ENCODE results near the gene MISFA. TPM values are rescaled to one million over a fixed set of nuclear protein-coding genes. Genes with fewer than 3 reads are reported as not detected.
A peak's percentile ranks its signal among the peaks of the same experiment; 100 is the strongest.

MISFA gene
- total RNA-seq, 2 experiments from 2014 or later = 0.56 TPM; not detected in 1

DNA sequence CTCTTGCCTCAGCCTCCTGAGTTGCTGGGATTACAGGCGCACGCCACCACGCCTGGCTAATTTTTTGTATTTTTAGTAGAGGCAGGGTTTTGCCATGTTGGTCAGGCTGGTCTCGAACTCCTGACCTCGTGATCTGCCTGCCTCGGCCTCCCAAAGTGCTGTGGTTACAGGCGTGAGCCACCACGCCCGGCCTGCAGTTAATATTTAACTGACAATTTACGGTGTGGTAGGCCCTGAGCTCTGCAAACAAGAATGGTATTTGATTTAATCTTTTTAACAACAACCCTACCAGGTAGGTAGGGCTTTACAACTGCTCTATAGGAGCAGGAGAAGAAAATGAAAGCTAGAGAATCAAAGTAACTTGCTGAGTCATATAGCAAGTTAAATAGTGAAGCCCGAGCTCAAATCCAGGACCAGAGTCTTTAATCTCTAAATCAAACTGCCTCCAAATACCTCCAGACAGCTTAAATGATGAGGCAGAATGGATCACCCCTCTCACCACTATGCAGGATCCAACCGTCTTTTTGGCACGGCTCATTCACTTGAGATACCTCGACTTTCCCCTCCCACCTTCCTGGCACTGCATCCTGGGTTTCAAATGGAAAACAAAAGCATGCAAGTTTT lies 20.5 kb upstream of the MISFA start:
- Histone ChIP-seq H3K4me3 (ENCODE audit: low read length) (peak overlapping the region; percentile 32), H3K9me3 (ENCODE audit: control insufficient read depth in 1 of 2, insufficient read depth in 1 of 2, low read length in 2 of 2) (no peaks in the 10 kb centered on the region), H3K27me3 (ENCODE audit: control insufficient read depth in 1 of 2, insufficient read depth in 2 of 2, low read length in 2 of 2) (no peaks in the 10 kb centered on the region), H3K27ac (ENCODE audit: low read depth in 1 of 2, low read length in 2 of 2) (no peak overlapping the region), H3K36me3 (ENCODE audit: insufficient read depth, low read length) (peaks cover 5% of the 10 kb centered on the region), H3K4me1 (ENCODE audit: insufficient read depth, low read length) (no peaks in the 10 kb centered on the region)
- POLR2A ChIA-PET = interaction anchor here (0.5 to 1.4 kb wide), 4 partner anchors 52 to 126 kb away, joined by 3 read pairs; partner anchors contain the start of gene TSG101
- peak; percentile 41 for ATAC-seq (ENCODE audit: poor library complexity)
- TF ChIP-seq, protein P1, sequence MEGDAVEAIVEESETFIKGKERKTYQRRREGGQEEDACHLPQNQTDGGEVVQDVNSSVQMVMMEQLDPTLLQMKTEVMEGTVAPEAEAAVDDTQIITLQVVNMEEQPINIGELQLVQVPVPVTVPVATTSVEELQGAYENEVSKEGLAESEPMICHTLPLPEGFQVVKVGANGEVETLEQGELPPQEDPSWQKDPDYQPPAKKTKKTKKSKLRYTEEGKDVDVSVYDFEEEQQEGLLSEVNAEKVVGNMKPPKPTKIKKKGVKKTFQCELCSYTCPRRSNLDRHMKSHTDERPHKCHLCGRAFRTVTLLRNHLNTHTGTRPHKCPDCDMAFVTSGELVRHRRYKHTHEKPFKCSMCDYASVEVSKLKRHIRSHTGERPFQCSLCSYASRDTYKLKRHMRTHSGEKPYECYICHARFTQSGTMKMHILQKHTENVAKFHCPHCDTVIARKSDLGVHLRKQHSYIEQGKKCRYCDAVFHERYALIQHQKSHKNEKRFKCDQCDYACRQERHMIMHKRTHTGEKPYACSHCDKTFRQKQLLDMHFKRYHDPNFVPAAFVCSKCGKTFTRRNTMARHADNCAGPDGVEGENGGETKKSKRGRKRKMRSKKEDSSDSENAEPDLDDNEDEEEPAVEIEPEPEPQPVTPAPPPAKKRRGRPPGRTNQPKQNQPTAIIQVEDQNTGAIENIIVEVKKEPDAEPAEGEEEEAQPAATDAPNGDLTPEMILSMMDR (IDR thresholded peaks at IDR 0.05) = no peak
- H3K27ac Mint-ChIP-seq = peak overlapping the region; percentile 1
- H3K27me3 Mint-ChIP-seq = no peaks in the 10 kb centered on the region
- H3K9me3 Mint-ChIP-seq = no peaks in the 10 kb centered on the region
- H3K4me1 Mint-ChIP-seq (ENCODE audit: low read depth) = peaks cover 8% of the 10 kb centered on the region
- intact Hi-C loops (cut with DNase I, micrococcal nuclease) = no loop called here
- peak overlapping the region; percentile 46 for H3K4me3 Mint-ChIP-seq
- peaks cover 7% of the 10 kb centered on the region for H3K36me3 Mint-ChIP-seq (ENCODE audit: low read depth)
- CTCF ChIA-PET = interaction anchor here (1.0 kb wide), 1 partner anchor 24 kb away, joined by 3 read pairs; no protein-coding TSS in a partner anchor
- peak in 3 of 14 experiments; percentile 17 to 36 (median 32) for DNase-seq

DNA sequence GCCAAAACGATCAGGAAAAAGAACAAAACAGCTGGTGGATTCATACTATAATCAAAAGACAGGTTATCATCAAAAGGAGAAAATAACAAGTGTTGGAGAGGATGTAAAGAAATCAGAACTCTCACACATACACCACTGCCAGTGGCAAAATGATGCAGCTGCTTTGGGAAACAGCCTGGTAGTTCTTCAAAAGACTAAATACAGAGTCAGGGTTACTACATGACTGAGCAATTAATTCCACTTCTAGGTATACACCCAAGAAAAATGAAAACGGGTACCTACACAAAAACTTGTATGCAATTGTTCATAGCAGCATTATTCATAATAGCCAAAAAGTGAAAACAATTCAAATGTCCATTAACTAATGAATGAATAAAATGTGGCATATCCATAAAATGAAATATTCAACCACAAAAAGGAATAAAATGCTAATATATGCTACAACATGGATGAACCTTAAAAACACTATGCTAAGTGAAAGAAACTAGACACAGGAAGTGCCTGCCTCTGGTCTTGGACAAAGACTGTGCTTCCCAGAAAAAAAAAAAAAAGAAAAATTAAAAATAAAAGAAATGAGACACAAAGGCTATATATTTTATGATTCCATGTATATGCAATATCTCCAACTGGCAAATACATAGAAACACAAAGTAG lies 19.3 kb upstream of the MISFA start:
- Histone ChIP-seq H3K9me3 (ENCODE audit: control insufficient read depth in 1 of 2, insufficient read depth in 1 of 2, low read length in 2 of 2) (no peaks in the 10 kb centered on the region), H3K27me3 (ENCODE audit: control insufficient read depth in 1 of 2, insufficient read depth in 2 of 2, low read length in 2 of 2) (no peaks in the 10 kb centered on the region), H3K27ac (ENCODE audit: low read depth in 1 of 2, low read length in 2 of 2) (peak overlapping the region in 1 of 2 donors; percentile 5), H3K4me1 (ENCODE audit: insufficient read depth, low read length) (no peaks in the 10 kb centered on the region), H3K36me3 (ENCODE audit: insufficient read depth, low read length) (peaks cover 4% of the 10 kb centered on the region), H3K4me3 (ENCODE audit: low read length) (no peak overlapping the region)
- POLR2A ChIA-PET = interaction anchor here (0.7 to 1.4 kb wide), 2 partner anchors 53 kb away, joined by 3 read pairs; partner anchors contain the start of gene SPTY2D1
- Mint-ChIP-seq H3K27ac (no peak overlapping the region), H3K36me3 (ENCODE audit: low read depth) (peaks cover 7% of the 10 kb centered on the region), H3K9me3 (no peaks in the 10 kb centered on the region), H3K4me1 (ENCODE audit: low read depth) (peaks cover 8% of the 10 kb centered on the region), H3K4me3 (no peak overlapping the region), H3K27me3 (no peaks in the 10 kb centered on the region)
- TF ChIP-seq, protein P1 (IDR thresholded peaks at IDR 0.05) = no peak
- CTCF ChIA-PET = interaction anchor here (0.7 kb wide), 1 partner anchor 13 kb away, joined by 4 read pairs; no protein-coding TSS in a partner anchor
- intact Hi-C loops (cut with DNase I, micrococcal nuclease) = loop anchor here in 1 of 2 experiments (10.0 kb wide), 1 partner anchor 55 kb away; the partner anchor contains the start of gene TSG101
- DNase-seq (no peak), ATAC-seq (ENCODE audit: poor library complexity) (no peak)

DNA sequence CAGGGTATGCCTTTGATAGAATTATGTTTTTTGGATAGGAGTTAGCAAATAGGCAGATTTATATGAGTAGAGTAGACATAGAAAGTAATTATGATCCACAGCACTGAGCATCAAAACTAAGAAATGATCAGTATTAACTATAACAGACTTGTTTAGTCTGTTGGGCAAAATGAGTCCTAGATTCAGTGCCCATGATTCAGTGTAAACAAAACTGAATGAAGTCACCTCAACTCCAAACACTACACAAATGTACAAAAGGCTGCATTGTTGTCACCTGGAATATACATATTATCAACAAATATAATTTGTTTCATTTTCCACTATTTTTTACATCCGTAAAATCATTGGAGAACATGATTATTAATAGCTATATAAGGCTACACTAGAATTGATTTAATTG lies 17.8 kb upstream of the MISFA start:
- H3K9me3 ChIP-seq (ENCODE audit: control insufficient read depth in 1 of 2, insufficient read depth in 1 of 2, low read length in 2 of 2) = no peaks in the 10 kb centered on the region
- no peak for DNase-seq
- H3K27me3 Mint-ChIP-seq = no peaks in the 10 kb centered on the region
- TF ChIP-seq, protein P1 (IDR thresholded peaks at IDR 0.05) = no peak
- intact Hi-C loops (cut with DNase I, micrococcal nuclease) = loop anchor here in 1 of 2 experiments (10.0 kb wide), 1 partner anchor 57 kb away; the partner anchor contains the start of gene TSG101
- H3K27me3 ChIP-seq (ENCODE audit: control insufficient read depth in 1 of 2, insufficient read depth in 2 of 2, low read length in 2 of 2) = no peaks in the 10 kb centered on the region
- peaks cover 8% of the 10 kb centered on the region for H3K4me1 Mint-ChIP-seq (ENCODE audit: low read depth)
- H3K4me1 ChIP-seq (ENCODE audit: insufficient read depth, low read length) = peaks cover 5% of the 10 kb centered on the region
- H3K36me3 Mint-ChIP-seq (ENCODE audit: low read depth) = no peaks in the 10 kb centered on the region
- no peaks in the 10 kb centered on the region for H3K36me3 ChIP-seq (ENCODE audit: insufficient read depth, low read length)
- H3K9me3 Mint-ChIP-seq = no peaks in the 10 kb centered on the region
- CTCF ChIA-PET = interaction anchor here (0.6 to 1.1 kb wide), 3 partner anchors 14 to 108 kb away, joined by 3 to 4 read pairs (median 3); no protein-coding TSS in a partner anchor
- ATAC-seq (ENCODE audit: poor library complexity) = no peak
- POLR2A ChIA-PET = interaction anchor here (0.6 to 1.4 kb wide), 2 partner anchors 52 to 226 kb away, joined by 3 read pairs; partner anchors contain the start of gene SPTY2D1
- no peak overlapping the region for H3K27ac Mint-ChIP-seq
- no peak overlapping the region for H3K4me3 Mint-ChIP-seq
- H3K4me3 ChIP-seq (ENCODE audit: low read length) = no peak overlapping the region
- no peak overlapping the region for H3K27ac ChIP-seq (ENCODE audit: low read depth in 1 of 2, low read length in 2 of 2)
